Keratinocyte (primary cell): ENCODE results near the gene ENTHD1. TPM values are rescaled to one million over a fixed set of nuclear protein-coding genes. Genes with fewer than 3 reads are reported as not detected.

Experiments
- DNase-seq: peaks from one replicate; pipeline ENCODE4 v3.0.0-alpha.2; 2011; ENCODE audit warnings: low read depth, missing footprints, low spot score
- FAIRE-seq: peaks from 2 replicates; lab custom pipeline; 2011; peaks lifted over from hg19 to GRCh38; lab: Jason Lieb, UNC
- H2AFZ ChIP-seq: 2 replicates; pipeline ENCODE4 v1.6.0; 2012; ENCODE audit warnings: low read length, control low read depth, inconsistent platforms; ENCODE audit not compliant: control insufficient read depth
- H3K27ac ChIP-seq: 2 replicates; pipeline ENCODE4 v1.5.1; 2011; ENCODE audit warnings: low read length; ENCODE audit not compliant: control insufficient read depth, insufficient read depth
- H3K27me3 ChIP-seq: 3 replicates; pipeline ENCODE4 v1.6.0; 2011; ENCODE audit warnings: low read length; ENCODE audit not compliant: control insufficient read depth, insufficient read depth; ENCODE audit errors: extremely low read depth
- H3K36me3 ChIP-seq, 2 experiments: 2 replicates in 1 of 2; 3 replicates in 1 of 2; pipeline ENCODE4 v1.5.1; 2011; ENCODE audit warnings: low read length in 2 of 2, mild to moderate bottlenecking in 1 of 2; ENCODE audit not compliant: control insufficient read depth in 2 of 2, insufficient read depth in 2 of 2; ENCODE audit errors: extremely low read depth in 1 of 2
- H3K4me1 ChIP-seq: 3 replicates; pipeline ENCODE4 v1.5.1; 2011; ENCODE audit warnings: low read length; ENCODE audit not compliant: control insufficient read depth, insufficient read depth; ENCODE audit errors: extremely low read depth
- H3K4me2 ChIP-seq: 3 replicates; pipeline ENCODE4 v1.6.0; 2011; ENCODE audit warnings: low read depth, low read length; ENCODE audit not compliant: control insufficient read depth, insufficient read depth; ENCODE audit errors: extremely low read depth
- H3K4me3 ChIP-seq, 3 experiments: fragments of 200-600 bp in 1 of 3; sonication (generic) in 1 of 3; 2 replicates in 2 of 3; 3 replicates in 1 of 3; pipeline ENCODE4 v1.5.1; 2011 to 2016; ENCODE audit warnings: low read length in 3 of 3, mild to moderate bottlenecking in 3 of 3, control low read depth in 2 of 3, inconsistent platforms in 1 of 3, low read depth in 1 of 3, mixed read lengths in 1 of 3, mixed run types in 1 of 3, moderate library complexity in 1 of 3; ENCODE audit not compliant: control insufficient read depth in 2 of 3, insufficient read depth in 2 of 3; ENCODE audit errors: extremely low read depth in 1 of 3
- H3K79me2 ChIP-seq: 2 replicates; pipeline ENCODE4 v1.6.0; 2012; ENCODE audit warnings: low read length; ENCODE audit not compliant: control insufficient read depth, insufficient read depth
- H3K9ac ChIP-seq: 3 replicates; pipeline ENCODE4 v1.6.0; 2011; ENCODE audit warnings: low read length; ENCODE audit not compliant: control insufficient read depth, insufficient read depth; ENCODE audit errors: extremely low read depth
- H3K9me1 ChIP-seq: 3 replicates; pipeline ENCODE4 v1.6.0; 2011; ENCODE audit warnings: low read length; ENCODE audit not compliant: control insufficient read depth, insufficient read depth; ENCODE audit errors: extremely low read depth
- H3K9me3 ChIP-seq: 2 replicates; pipeline ENCODE4 v1.5.1; 2012; ENCODE audit warnings: low read depth, low read length; ENCODE audit not compliant: control insufficient read depth
- H4K20me1 ChIP-seq: 3 replicates; pipeline ENCODE4 v1.6.0; 2011; ENCODE audit warnings: low read length; ENCODE audit not compliant: control insufficient read depth, insufficient read depth; ENCODE audit errors: extremely low read depth
- EZH2 ChIP-seq: IDR thresholded peaks from one replicate; pipeline ENCODE4 v1.6.1; 2012; ENCODE audit warnings: inconsistent platforms, mild to moderate bottlenecking, low read length, moderate library complexity
- dilution Hi-C: fragments of 300-500 bp; cut with MboI; formaldehyde crosslinking; loops from one replicate; pipeline ENCODE4 v1.7.0; 2020; ENCODE audit warnings: low sequenced_read_pairs; ENCODE audit not compliant: extremely low pct_ligation_motif_present
- polyA plus RNA-seq, 5 experiments: library from polyadenylated mRNA; depleted of rRNA in 3 of 5; stranded (reverse) in 3 of 5; stranded (forward) in 1 of 5; unstranded in 1 of 5; fragments of >200 nt; gene quantifications; 1 replicate in 1 of 5; 2 replicates in 3 of 5; 3 replicates in 1 of 5; pipeline versions ENCODE4 v1.2.1 to v1.2.3, GENCODE V29; 2011 to 2012; ENCODE audit warnings: missing spikeins in 2 of 5, low read depth in 1 of 5, low replicate concordance in 1 of 5
- TF ChIP-seq, protein P1 (sequence below), 3 experiments: IDR thresholded peaks in 1 of 3; conservative IDR thresholded peaks in 1 of 3; optimal IDR thresholded peaks in 1 of 3; 2 replicates in 2 of 3; 3 replicates in 1 of 3; pipeline versions ENCODE3 to v1.5.1; 2011; ENCODE audit warnings: low read length in 3 of 3, mild to moderate bottlenecking in 3 of 3, moderate library complexity in 2 of 3, control low read depth in 1 of 3, inconsistent platforms in 1 of 3; ENCODE audit not compliant: insufficient read depth in 2 of 3; ENCODE audit errors: extremely low read depth in 1 of 3

Gene ENTHD1
- polyA plus RNA-seq, 1 donor (not counting 4 experiments of a cell fraction or from before 2014, with no cell fraction given) = not detected

DNA sequence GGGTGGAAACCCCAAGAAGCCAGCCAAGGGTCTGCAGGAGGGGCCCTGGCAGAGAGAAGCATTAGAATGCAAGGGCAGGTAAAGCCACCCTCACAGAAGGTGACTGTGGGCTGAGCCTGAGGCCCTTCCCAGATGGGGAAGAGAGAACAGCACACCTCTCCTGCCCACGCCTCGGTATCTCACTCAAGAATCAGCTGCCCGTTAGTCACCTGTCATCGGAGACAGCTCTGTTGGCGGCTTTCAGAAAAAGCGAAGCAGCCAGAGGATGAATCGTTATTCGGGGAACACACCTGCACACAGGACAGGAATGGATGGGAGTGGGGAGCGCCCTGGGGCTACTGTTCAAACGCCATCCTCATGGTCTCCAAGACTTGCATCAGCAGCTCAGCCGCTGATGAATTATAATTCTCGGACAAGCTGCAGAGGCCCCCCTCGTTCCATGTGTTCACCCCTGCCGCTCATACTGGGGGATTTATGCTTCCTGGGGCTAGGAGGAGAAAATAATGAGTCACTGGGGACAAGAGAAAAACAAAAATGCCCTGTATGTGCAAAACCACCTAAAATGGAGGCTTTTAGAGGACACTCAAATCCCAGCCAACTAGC, 45.0 kb upstream of the ENTHD1 start:
- H3K4me1 ChIP-seq = no peaks in the 10 kb centered on the region
- no peak overlapping the region for H2AFZ ChIP-seq
- H3K9ac ChIP-seq = no peak overlapping the region
- H3K9me1 ChIP-seq = no peaks in the 10 kb centered on the region
- no peak for DNase-seq
- no peak overlapping the region for H3K4me3 ChIP-seq
- H3K79me2 ChIP-seq = no peaks in the 10 kb centered on the region
- H3K9me3 ChIP-seq = no peaks in the 10 kb centered on the region
- TF ChIP-seq, protein P1, sequence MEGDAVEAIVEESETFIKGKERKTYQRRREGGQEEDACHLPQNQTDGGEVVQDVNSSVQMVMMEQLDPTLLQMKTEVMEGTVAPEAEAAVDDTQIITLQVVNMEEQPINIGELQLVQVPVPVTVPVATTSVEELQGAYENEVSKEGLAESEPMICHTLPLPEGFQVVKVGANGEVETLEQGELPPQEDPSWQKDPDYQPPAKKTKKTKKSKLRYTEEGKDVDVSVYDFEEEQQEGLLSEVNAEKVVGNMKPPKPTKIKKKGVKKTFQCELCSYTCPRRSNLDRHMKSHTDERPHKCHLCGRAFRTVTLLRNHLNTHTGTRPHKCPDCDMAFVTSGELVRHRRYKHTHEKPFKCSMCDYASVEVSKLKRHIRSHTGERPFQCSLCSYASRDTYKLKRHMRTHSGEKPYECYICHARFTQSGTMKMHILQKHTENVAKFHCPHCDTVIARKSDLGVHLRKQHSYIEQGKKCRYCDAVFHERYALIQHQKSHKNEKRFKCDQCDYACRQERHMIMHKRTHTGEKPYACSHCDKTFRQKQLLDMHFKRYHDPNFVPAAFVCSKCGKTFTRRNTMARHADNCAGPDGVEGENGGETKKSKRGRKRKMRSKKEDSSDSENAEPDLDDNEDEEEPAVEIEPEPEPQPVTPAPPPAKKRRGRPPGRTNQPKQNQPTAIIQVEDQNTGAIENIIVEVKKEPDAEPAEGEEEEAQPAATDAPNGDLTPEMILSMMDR (optimal IDR thresholded peaks at IDR 0.05 in 1 of 3, IDR thresholded peaks at IDR 0.05 in 1 of 3, conservative IDR thresholded peaks at IDR 0.05 in 1 of 3; ENCODE audit: extremely low read depth in 1 of 3, insufficient read depth in 2 of 3, low read length in 3 of 3) = no peak
- no peak for TF ChIP-seq EZH2
- no peak for FAIRE-seq
- no peak overlapping the region for H3K27ac ChIP-seq
- peaks cover 39% of the 10 kb centered on the region for H3K27me3 ChIP-seq
- dilution Hi-C loops = no loop called here
- no peaks in the 10 kb centered on the region for H3K36me3 ChIP-seq
- no peak overlapping the region for H3K4me2 ChIP-seq
- H4K20me1 ChIP-seq = no peaks in the 10 kb centered on the region

DNA sequence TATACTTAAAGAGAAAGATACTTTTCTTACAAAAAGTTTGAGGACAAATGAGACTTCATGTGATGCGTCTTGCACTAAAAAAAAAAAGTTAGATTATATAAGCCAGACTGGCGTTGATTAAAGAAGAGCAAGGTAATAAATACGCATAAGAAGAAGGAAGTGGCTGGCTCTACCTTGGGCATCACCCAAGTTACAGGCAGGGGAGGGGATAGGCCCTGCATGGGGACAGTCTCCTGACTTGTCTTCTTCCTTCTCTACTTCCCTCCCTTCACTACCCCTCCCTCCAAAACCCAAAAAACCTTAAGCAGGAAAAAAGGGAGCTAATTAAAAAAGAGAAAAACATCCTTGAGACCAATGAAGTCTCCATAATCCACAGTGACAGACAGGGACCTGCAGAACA, 44.3 kb upstream of the ENTHD1 start:
- dilution Hi-C loops = no loop called here
- H3K36me3 ChIP-seq = no peaks in the 10 kb centered on the region
- no peak overlapping the region for H3K9ac ChIP-seq
- H3K4me2 ChIP-seq = no peak overlapping the region
- peaks cover 39% of the 10 kb centered on the region for H3K27me3 ChIP-seq
- no peak overlapping the region for H2AFZ ChIP-seq
- no peak overlapping the region for H3K27ac ChIP-seq
- H3K4me3 ChIP-seq = no peak overlapping the region
- FAIRE-seq (no peak), DNase-seq (no peak)
- TF ChIP-seq EZH2 = no peak
- TF ChIP-seq, protein P1 (optimal IDR thresholded peaks at IDR 0.05 in 1 of 3, IDR thresholded peaks at IDR 0.05 in 1 of 3, conservative IDR thresholded peaks at IDR 0.05 in 1 of 3; ENCODE audit: extremely low read depth in 1 of 3, insufficient read depth in 2 of 3, low read length in 3 of 3) = no peak
- H4K20me1 ChIP-seq = no peaks in the 10 kb centered on the region
- no peaks in the 10 kb centered on the region for H3K4me1 ChIP-seq
- no peaks in the 10 kb centered on the region for H3K9me3 ChIP-seq
- no peaks in the 10 kb centered on the region for H3K9me1 ChIP-seq
- H3K79me2 ChIP-seq = no peaks in the 10 kb centered on the region
